Prostate gland (tissue), 1 donor: ENCODE measurements around the gene DNAH3.

ENCODE experiments used
- POLR2A ChIP-seq: fragments of 450-650 bp; IDR thresholded peaks from one replicate; pipeline ENCODE4 v1.6.1; 2016; ENCODE audit warnings: antibody characterized with exemption, mild to moderate bottlenecking
- POLR2AphosphoS5 ChIP-seq: sonication (generic); formaldehyde crosslinking; IDR thresholded peaks from one replicate; pipeline ENCODE4 v1.6.1; 2017; ENCODE audit warnings: antibody characterized with exemption

- TF ChIP-seq POLR2A, result no peak
- TF ChIP-seq POLR2AphosphoS5, result no peak
Measured at GRCh38 chr16:21001262-21001661, 149.4 kb downstream of the DNAH3 start.
